ENCODE data around the gene RNF40.

RNF40 gene

GRCh38 chr16:30761928-30762902 is at the start of gene RNF40, which contains the start of gene CFAP119:
TSS of gene RNF40 (plus strand) at chr16:30762322. CDS start at chr16:30762546, 224 bp downstream.
TSS of gene CFAP119 (minus strand) at chr16:30762062. CDS start at chr16:30761748, 314 bp downstream.
- peak; percentile 80 for DNase-seq

GRCh38 chr16:30715750-30716445 is 46.2 kb upstream of the RNF40 start:
- peak; percentile 23 for DNase-seq

- no peak for DNase-seq
Measured at GRCh38 chr16:30720086-30720485, 42.0 kb upstream of the RNF40 start.

- no peak for DNase-seq
Measured at GRCh38 chr16:30720694-30721093, 41.4 kb upstream of the RNF40 start.

- DNase-seq: no peak
Measured at GRCh38 chr16:30721167-30721566, 41.0 kb upstream of the RNF40 start.

- no peak for DNase-seq
Measured at GRCh38 chr16:30721606-30722005, 40.5 kb upstream of the RNF40 start.

GRCh38 chr16:30722443-30722842 is 39.7 kb upstream of the RNF40 start:
- DNase-seq: no peak

- no peak for DNase-seq
Measured at GRCh38 chr16:30722916-30723315, 39.2 kb upstream of the RNF40 start.

GRCh38 chr16:30723725-30724355 is 38.3 kb upstream of the RNF40 start:
- DNase-seq: no peak

GRCh38 chr16:30724641-30725417 is 37.3 kb upstream of the RNF40 start:
- DNase-seq: no peak

GRCh38 chr16:30725418-30725792 is 36.7 kb upstream of the RNF40 start:
- no peak for DNase-seq

- DNase-seq: no peak
Measured at GRCh38 chr16:30728321-30728720, 33.8 kb upstream of the RNF40 start.

- DNase-seq: no peak
Measured at GRCh38 chr16:30728899-30729672, 33.0 kb upstream of the RNF40 start.

GRCh38 chr16:30731411-30731810 is 30.7 kb upstream of the RNF40 start:
- no peak for DNase-seq

- DNase-seq: no peak
Measured at GRCh38 chr16:30736995-30737793, 24.9 kb upstream of the RNF40 start.

- no peak for DNase-seq
Measured at GRCh38 chr16:30737794-30738648, 24.1 kb upstream of the RNF40 start.

- no peak for DNase-seq
Measured at GRCh38 chr16:30738984-30739951, 22.9 kb upstream of the RNF40 start.
